Immature natural killer cell (primary cell): ENCODE data around the gene PKD1. TPM values are rescaled to one million over a fixed set of nuclear protein-coding genes. Genes with fewer than 3 reads are reported as not detected.

Source experiments
- DNase-seq, 3 donors: peaks; one replicate each; pipeline ENCODE4 v3.0.0; 2022; ENCODE audit warnings: mixed read lengths in 1 of 3
- H3K27ac Mint-ChIP-seq, 6 donors: one replicate each; pipeline ENCODE4 v1.8.0; 2020; ENCODE audit warnings: mixed read lengths in 6 of 6, mild to moderate bottlenecking in 5 of 6, inconsistent platforms in 4 of 6, moderate library complexity in 3 of 6
- H3K27me3 Mint-ChIP-seq, 3 donors: one replicate each; pipeline ENCODE4 v1.8.0; 2020 to 2021; ENCODE audit warnings: low read depth in 3 of 3, mild to moderate bottlenecking in 3 of 3, mixed read lengths in 3 of 3, moderate library complexity in 3 of 3, inconsistent platforms in 1 of 3
- H3K36me3 Mint-ChIP-seq, 3 donors: one replicate each; pipeline ENCODE4 v1.8.0; 2020; ENCODE audit warnings: mixed read lengths in 3 of 3, inconsistent platforms in 2 of 3, mild to moderate bottlenecking in 2 of 3
- H3K4me1 Mint-ChIP-seq, 2 donors: one replicate each; pipeline ENCODE4 v1.8.0; 2020; ENCODE audit warnings: inconsistent platforms in 2 of 2, mild to moderate bottlenecking in 2 of 2, mixed read lengths in 2 of 2, moderate library complexity in 1 of 2
- H3K4me3 Mint-ChIP-seq, 5 donors: one replicate each; pipeline ENCODE4 v1.8.0; 2020; ENCODE audit warnings: mild to moderate bottlenecking in 5 of 5, mixed read lengths in 5 of 5, inconsistent platforms in 3 of 5, moderate library complexity in 3 of 5
- H3K9me3 Mint-ChIP-seq, 6 donors: one replicate each; pipeline ENCODE4 v1.8.0; 2020; ENCODE audit warnings: mild to moderate bottlenecking in 6 of 6, mixed read lengths in 6 of 6, inconsistent platforms in 4 of 6, moderate library complexity in 3 of 6
- polyA plus RNA-seq, 3 donors: library from polyadenylated mRNA; unstranded; fragments of 300-500 nt; fragmentation: Illumina TruSeq; gene quantifications; one replicate each; pipeline ENCODE4 v1.2.3, GENCODE V29; 2021

Gene PKD1
- polyA plus RNA-seq, 3 donors from 2014 or later, result 2.7 to 6.7 (median 2.8) TPM

GRCh38 chr16:2092256-2092620 lies 43.5 kb downstream of the PKD1 start:
- H3K9me3 Mint-ChIP-seq, result no peaks in the 10 kb centered on the region
- peaks cover 0 to 3% (median 0%) of the 10 kb centered on the region in 3 donors for H3K27me3 Mint-ChIP-seq
- no peak overlapping the region for H3K4me3 Mint-ChIP-seq
- no peak overlapping the region for H3K27ac Mint-ChIP-seq
- no peaks in the 10 kb centered on the region for H3K4me1 Mint-ChIP-seq
- no peak for DNase-seq
- peaks cover 0 to 8% (median 0%) of the 10 kb centered on the region in 3 donors for H3K36me3 Mint-ChIP-seq

GRCh38 chr16:2091547-2092255 lies 44.0 kb downstream of the PKD1 start:
- Mint-ChIP-seq H3K9me3 (no peaks in the 10 kb centered on the region), H3K27ac (no peak overlapping the region)

GRCh38 chr16:2090777-2091546 lies 44.7 kb downstream of the PKD1 start:
- peaks cover 0 to 3% (median 0%) of the 10 kb centered on the region in 3 donors for H3K27me3 Mint-ChIP-seq
- H3K36me3 Mint-ChIP-seq, result peaks cover 0 to 7% (median 0%) of the 10 kb centered on the region in 3 donors
- H3K9me3 Mint-ChIP-seq, result no peaks in the 10 kb centered on the region

More at GRCh38 chr16:2091547-2092255, 44.0 kb downstream of the PKD1 start:
- Mint-ChIP-seq H3K36me3 (peaks cover 0 to 8% (median 0%) of the 10 kb centered on the region in 3 donors), H3K4me3 (no peak overlapping the region), H3K27me3 (peaks cover 0 to 3% (median 0%) of the 10 kb centered on the region in 3 donors), H3K4me1 (no peaks in the 10 kb centered on the region)
- DNase-seq, result no peak

GRCh38 chr16:2090481-2090776 lies 45.3 kb downstream of the PKD1 start:
- no peaks in the 10 kb centered on the region for H3K9me3 Mint-ChIP-seq
- no peaks in the 10 kb centered on the region for H3K4me1 Mint-ChIP-seq
- H3K36me3 Mint-ChIP-seq, result peaks cover 0 to 4% (median 0%) of the 10 kb centered on the region in 3 donors
- peaks cover 0 to 3% (median 0%) of the 10 kb centered on the region in 3 donors for H3K27me3 Mint-ChIP-seq
- H3K4me3 Mint-ChIP-seq, result no peak overlapping the region
- H3K27ac Mint-ChIP-seq, result no peak overlapping the region
- DNase-seq, result no peak

More at GRCh38 chr16:2090777-2091546, 44.7 kb downstream of the PKD1 start:
- Mint-ChIP-seq H3K4me3 (no peak overlapping the region), H3K4me1 (no peaks in the 10 kb centered on the region), H3K27ac (no peak overlapping the region)
- no peak for DNase-seq

GRCh38 chr16:2089706-2090480 lies 45.8 kb downstream of the PKD1 start:
- no peak overlapping the region for H3K4me3 Mint-ChIP-seq
- no peak overlapping the region for H3K27ac Mint-ChIP-seq
- DNase-seq, result no peak
- no peaks in the 10 kb centered on the region for H3K4me1 Mint-ChIP-seq
- H3K9me3 Mint-ChIP-seq, result no peaks in the 10 kb centered on the region
- H3K36me3 Mint-ChIP-seq, result peaks cover 0 to 4% (median 0%) of the 10 kb centered on the region in 3 donors
- peaks cover 0 to 1% (median 0%) of the 10 kb centered on the region in 3 donors for H3K27me3 Mint-ChIP-seq

- Mint-ChIP-seq H3K27ac (peak overlapping the region in 1 of 6 donors; percentile 34), H3K36me3 (peaks cover 0 to 4% (median 0%) of the 10 kb centered on the region in 3 donors), H3K4me1 (no peaks in the 10 kb centered on the region), H3K4me3 (no peak overlapping the region), H3K27me3 (no peaks in the 10 kb centered on the region), H3K9me3 (no peaks in the 10 kb centered on the region)
- DNase-seq, result no peak
These were observed 46.8 kb downstream of the PKD1 start for GRCh38 chr16:2088759-2089358.

DNA sequence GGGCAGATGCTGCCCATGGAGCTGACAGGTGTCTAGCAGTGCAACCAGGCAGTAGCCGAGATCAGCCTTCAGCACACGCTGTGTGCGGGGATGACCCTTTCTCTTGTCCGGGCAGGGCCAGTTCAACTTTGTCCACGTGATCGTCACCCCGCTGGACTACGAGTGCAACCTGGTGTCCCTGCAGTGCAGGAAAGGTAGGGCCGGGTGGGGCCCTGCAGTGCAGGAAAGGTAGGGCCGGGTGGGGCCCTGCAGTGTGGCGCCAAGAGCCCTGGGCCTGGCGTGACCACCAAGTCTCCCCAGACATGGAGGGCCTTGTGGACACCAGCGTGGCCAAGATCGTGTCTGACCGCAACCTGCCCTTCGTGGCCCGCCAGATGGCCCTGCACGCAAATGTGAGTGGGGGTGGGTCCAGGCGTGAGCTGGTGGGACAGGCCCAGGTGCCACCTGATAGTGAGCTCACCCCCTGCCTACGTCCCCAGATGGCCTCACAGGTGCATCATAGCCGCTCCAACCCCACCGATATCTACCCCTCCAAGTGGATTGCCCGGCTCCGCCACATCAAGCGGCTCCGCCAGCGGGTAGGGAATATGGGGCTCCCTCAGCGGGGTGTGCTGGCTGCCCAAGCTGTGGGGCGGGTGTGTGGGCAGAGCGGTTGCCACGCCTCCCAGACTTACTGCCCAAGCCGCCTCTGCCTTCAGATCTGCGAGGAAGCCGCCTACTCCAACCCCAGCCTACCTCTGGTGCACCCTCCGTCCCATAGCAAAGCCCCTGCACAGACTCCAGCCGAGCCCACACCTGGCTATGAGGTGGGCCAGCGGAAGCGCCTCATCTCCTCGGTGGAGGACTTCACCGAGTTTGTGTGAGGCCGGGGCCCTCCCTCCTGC lies 47.7 kb downstream of the PKD1 start:
- Mint-ChIP-seq H3K4me3 (no peak overlapping the region), H3K27me3 (peaks cover 0 to 2% (median 0%) of the 10 kb centered on the region in 3 donors), H3K36me3 (peaks cover 0 to 4% (median 0%) of the 10 kb centered on the region in 3 donors), H3K9me3 (no peaks in the 10 kb centered on the region), H3K4me1 (no peaks in the 10 kb centered on the region), H3K27ac (no peak overlapping the region)
- DNase-seq, result no peak

DNA sequence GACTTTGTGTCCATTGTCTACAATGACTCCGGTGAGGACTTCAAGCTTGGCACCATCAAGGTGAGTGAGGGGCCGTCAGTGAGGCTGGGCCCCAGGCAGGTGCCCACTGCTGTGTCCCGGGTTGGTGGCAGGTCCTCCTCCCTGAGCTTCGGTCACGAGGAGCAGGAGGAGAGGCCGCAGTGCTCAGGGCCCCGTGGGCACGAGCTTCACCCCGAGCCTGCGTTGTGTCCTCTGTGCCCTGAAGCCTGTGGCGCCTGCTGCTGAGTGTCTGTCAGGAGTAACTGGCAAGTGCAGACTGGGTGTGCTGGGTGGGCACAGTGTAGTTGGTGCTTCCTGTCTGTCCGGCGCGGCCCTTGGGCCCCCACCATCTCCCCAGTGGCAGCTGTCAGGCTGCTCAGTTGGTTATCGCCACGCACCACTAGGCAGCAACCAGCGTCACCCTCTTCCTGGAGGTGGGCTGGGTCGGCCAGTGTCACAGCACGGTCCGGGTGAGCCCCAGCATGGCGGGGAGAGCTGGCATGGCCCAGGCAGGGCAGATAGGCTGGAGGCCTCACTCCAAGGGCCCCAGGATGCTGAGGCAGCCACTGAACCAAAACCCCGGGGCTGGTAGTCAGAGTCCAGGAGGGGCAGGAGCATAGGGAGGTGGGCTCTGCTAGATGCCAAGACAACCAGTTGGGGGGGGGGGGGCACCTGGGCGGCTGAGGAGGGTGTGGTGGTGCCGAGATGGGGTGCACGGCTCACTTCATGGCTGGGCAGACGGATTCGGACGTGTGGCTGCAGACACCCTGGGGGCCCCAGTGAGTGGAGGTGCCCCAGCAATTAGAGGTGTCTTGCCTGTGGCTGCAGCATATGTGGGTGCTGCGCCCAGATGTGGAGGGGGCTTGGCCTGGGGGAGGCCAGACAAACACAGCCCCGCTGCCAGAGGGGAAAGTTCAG lies 48.6 kb downstream of the PKD1 start:
- DNase-seq, result no peak
- Mint-ChIP-seq H3K36me3 (peaks cover 0 to 4% (median 0%) of the 10 kb centered on the region in 3 donors), H3K27ac (peak overlapping the region in 1 of 6 donors; percentile 28), H3K27me3 (peaks cover 0 to 2% (median 1%) of the 10 kb centered on the region in 3 donors), H3K4me1 (no peaks in the 10 kb centered on the region), H3K4me3 (no peak overlapping the region), H3K9me3 (no peaks in the 10 kb centered on the region)

DNA sequence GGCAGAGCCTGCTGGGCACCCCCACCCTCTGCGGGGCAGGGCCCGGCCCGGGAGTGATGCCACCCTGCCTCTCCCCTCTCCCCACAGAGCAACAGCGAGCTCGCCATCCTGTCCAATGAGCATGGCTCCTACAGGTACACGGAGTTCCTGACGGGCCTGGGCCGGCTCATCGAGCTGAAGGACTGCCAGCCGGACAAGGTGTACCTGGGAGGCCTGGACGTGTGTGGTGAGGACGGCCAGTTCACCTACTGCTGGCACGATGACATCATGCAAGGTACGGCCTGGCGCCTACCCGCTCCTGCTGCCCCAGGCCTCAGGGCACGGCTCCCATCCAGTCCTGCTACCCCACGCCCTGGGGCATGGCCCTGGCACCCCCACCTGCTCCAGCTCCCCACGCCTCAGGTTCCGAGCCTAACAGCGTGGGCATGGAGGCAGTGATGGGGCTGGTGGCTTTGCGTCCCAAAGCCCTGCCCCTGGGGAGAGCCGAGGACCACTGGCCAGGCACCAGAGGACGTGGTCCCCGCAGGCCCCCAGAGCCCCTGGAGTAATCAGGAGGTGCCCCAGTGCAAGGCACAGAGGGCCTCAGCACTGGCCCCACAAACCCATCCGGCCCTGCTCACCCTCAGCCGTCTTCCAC lies 49.5 kb downstream of the PKD1 start:
- no peaks in the 10 kb centered on the region for H3K9me3 Mint-ChIP-seq

GRCh38 chr16:2085669-2086068 lies 50.0 kb downstream of the PKD1 start:
- Mint-ChIP-seq H3K4me1 (no peaks in the 10 kb centered on the region), H3K27me3 (peaks cover 0 to 2% (median 1%) of the 10 kb centered on the region in 3 donors), H3K27ac (no peak overlapping the region), H3K9me3 (no peaks in the 10 kb centered on the region), H3K4me3 (no peak overlapping the region), H3K36me3 (peaks cover 0 to 4% (median 0%) of the 10 kb centered on the region in 3 donors)
- no peak for DNase-seq

More for the DNA sequence above, 49.5 kb downstream of the PKD1 start:
- H3K27ac Mint-ChIP-seq, result no peak overlapping the region
- H3K36me3 Mint-ChIP-seq, result peaks cover 0 to 4% (median 0%) of the 10 kb centered on the region in 3 donors
- no peaks in the 10 kb centered on the region for H3K4me1 Mint-ChIP-seq
- no peak overlapping the region for H3K4me3 Mint-ChIP-seq
- peaks cover 0 to 2% (median 1%) of the 10 kb centered on the region in 3 donors for H3K27me3 Mint-ChIP-seq
- no peak for DNase-seq

GRCh38 chr16:2084895-2085625 lies 50.6 kb downstream of the PKD1 start:
- H3K27ac Mint-ChIP-seq, result no peak overlapping the region
- H3K4me3 Mint-ChIP-seq, result no peak overlapping the region
- no peak for DNase-seq
- H3K27me3 Mint-ChIP-seq, result peaks cover 0 to 3% (median 2%) of the 10 kb centered on the region in 3 donors
- H3K9me3 Mint-ChIP-seq, result no peaks in the 10 kb centered on the region
- H3K4me1 Mint-ChIP-seq, result no peaks in the 10 kb centered on the region
- H3K36me3 Mint-ChIP-seq, result peaks cover 0 to 4% (median 0%) of the 10 kb centered on the region in 3 donors
